Endothelial cell of umbilical vein (primary cell): Measurements from ENCODE around the gene ACOT13.

Experiments used
- EZH2 ChIP-seq: IDR thresholded peaks from 2 replicates; pipeline ENCODE4 v1.6.1; 2012; ENCODE audit warnings: borderline replicate concordance, low read depth, mild to moderate bottlenecking, moderate library complexity, low read length, inconsistent platforms; ENCODE audit not compliant: severe bottlenecking
- POLR2A ChIP-seq: IDR thresholded peaks from 2 replicates; pipeline ENCODE4 v1.6.1; 2012; ENCODE audit warnings: low read depth, mild to moderate bottlenecking, control low read depth, low read length
- POLR2AphosphoS5 ChIP-seq: IDR thresholded peaks from 2 replicates; pipeline ENCODE4 v1.6.1; 2012; ENCODE audit warnings: low read depth, mild to moderate bottlenecking, control low read depth, low read length, moderate library complexity; ENCODE audit not compliant: insufficient read depth

GRCh38 chr6:24660105-24660504, 6.8 kb upstream of the ACOT13 start:
- TF ChIP-seq POLR2A, result no peak
- TF ChIP-seq EZH2, result no peak
- TF ChIP-seq POLR2AphosphoS5, result no peak
